Measurements from ENCODE around the gene TEK.

Gene TEK

GRCh38 chr9:27154908-27155307 lies 45.9 kb downstream of the TEK start:
- H3K27ac ChIP-seq, result no peak overlapping the region
- TF ChIP-seq EZH2 (IDR thresholded peaks at IDR 0.05), result no peak
- no peak for TF ChIP-seq POLR2AphosphoS5 (IDR thresholded peaks at IDR 0.05; ENCODE audit: borderline replicate concordance, low read depth, low read length)
- no peak for TF ChIP-seq FOXP2 (optimal IDR thresholded peaks at IDR 0.05; ENCODE audit: control extremely low read depth, extremely low read length, insufficient read depth)

GRCh38 chr9:27157097-27157496 lies 48.1 kb downstream of the TEK start:
- peak; percentile 5 for DNase-seq (ENCODE audit: low read depth, low spot score)
- Histone ChIP-seq H3K36me3 (ENCODE audit: insufficient read depth, low read length) (no peaks in the 10 kb centered on the region), H3K27ac (no peak overlapping the region), H3K9me3 (ENCODE audit: low read depth, low read length) (no peaks in the 10 kb centered on the region), H3K9ac (ENCODE audit: insufficient read length) (no peak overlapping the region), H3K4me3 (no peak overlapping the region)
- TF ChIP-seq EZH2 (IDR thresholded peaks at IDR 0.05) (no peak), POLR2AphosphoS5 (IDR thresholded peaks at IDR 0.05; ENCODE audit: borderline replicate concordance, low read depth, low read length) (no peak), FOXP2 (optimal IDR thresholded peaks at IDR 0.05; ENCODE audit: control extremely low read depth, extremely low read length, insufficient read depth) (no peak)

More at GRCh38 chr9:27154908-27155307, 45.9 kb downstream of the TEK start:
- no peak overlapping the region for H3K4me3 ChIP-seq
- no peaks in the 10 kb centered on the region for H3K9me3 ChIP-seq (ENCODE audit: low read depth, low read length)
- DNase-seq (ENCODE audit: low read depth, low spot score), result peak; percentile 2
- H3K36me3 ChIP-seq (ENCODE audit: insufficient read depth, low read length), result no peaks in the 10 kb centered on the region
- no peak overlapping the region for H3K9ac ChIP-seq (ENCODE audit: insufficient read length)

GRCh38 chr9:27157736-27158135 lies 48.7 kb downstream of the TEK start:
- Histone ChIP-seq H3K4me3 (no peak overlapping the region), H3K9ac (ENCODE audit: insufficient read length) (no peak overlapping the region), H3K27ac (no peak overlapping the region), H3K36me3 (ENCODE audit: insufficient read depth, low read length) (no peaks in the 10 kb centered on the region), H3K9me3 (ENCODE audit: low read depth, low read length) (no peaks in the 10 kb centered on the region)
- no peak for DNase-seq (ENCODE audit: low read depth, low spot score)
- TF ChIP-seq FOXP2 (optimal IDR thresholded peaks at IDR 0.05; ENCODE audit: control extremely low read depth, extremely low read length, insufficient read depth) (no peak), POLR2AphosphoS5 (IDR thresholded peaks at IDR 0.05; ENCODE audit: borderline replicate concordance, low read depth, low read length) (no peak), EZH2 (IDR thresholded peaks at IDR 0.05) (no peak)

- Histone ChIP-seq H3K9me3 (ENCODE audit: low read depth, low read length) (no peaks in the 10 kb centered on the region), H3K4me3 (no peak overlapping the region), H3K36me3 (ENCODE audit: insufficient read depth, low read length) (no peaks in the 10 kb centered on the region), H3K27ac (no peak overlapping the region), H3K9ac (ENCODE audit: insufficient read length) (no peak overlapping the region)
- DNase-seq (ENCODE audit: low read depth, low spot score), result no peak
- no peak for TF ChIP-seq POLR2AphosphoS5 (IDR thresholded peaks at IDR 0.05; ENCODE audit: borderline replicate concordance, low read depth, low read length)
- TF ChIP-seq EZH2 (IDR thresholded peaks at IDR 0.05), result no peak
- TF ChIP-seq FOXP2 (optimal IDR thresholded peaks at IDR 0.05; ENCODE audit: control extremely low read depth, extremely low read length, insufficient read depth), result no peak
Measured at GRCh38 chr9:27160636-27161035, 51.6 kb downstream of the TEK start.

- DNase-seq (ENCODE audit: low read depth, low spot score), result no peak
- Histone ChIP-seq H3K4me3 (no peak overlapping the region), H3K27ac (no peak overlapping the region), H3K9me3 (ENCODE audit: low read depth, low read length) (no peaks in the 10 kb centered on the region), H3K36me3 (ENCODE audit: insufficient read depth, low read length) (no peaks in the 10 kb centered on the region), H3K9ac (ENCODE audit: insufficient read length) (no peak overlapping the region)
- TF ChIP-seq EZH2 (IDR thresholded peaks at IDR 0.05) (no peak), POLR2AphosphoS5 (IDR thresholded peaks at IDR 0.05; ENCODE audit: borderline replicate concordance, low read depth, low read length) (no peak), FOXP2 (optimal IDR thresholded peaks at IDR 0.05; ENCODE audit: control extremely low read depth, extremely low read length, insufficient read depth) (no peak)
Measured at GRCh38 chr9:27162045-27162444, 53.0 kb downstream of the TEK start.

GRCh38 chr9:27165068-27165467 lies 56.0 kb downstream of the TEK start:
- TF ChIP-seq POLR2AphosphoS5 (IDR thresholded peaks at IDR 0.05; ENCODE audit: borderline replicate concordance, low read depth, low read length) (no peak), EZH2 (IDR thresholded peaks at IDR 0.05) (no peak), FOXP2 (optimal IDR thresholded peaks at IDR 0.05; ENCODE audit: control extremely low read depth, extremely low read length, insufficient read depth) (no peak)
- H3K36me3 ChIP-seq (ENCODE audit: insufficient read depth, low read length), result no peaks in the 10 kb centered on the region
- DNase-seq (ENCODE audit: low read depth, low spot score), result no peak
- H3K9ac ChIP-seq (ENCODE audit: insufficient read length), result no peak overlapping the region
- no peak overlapping the region for H3K4me3 ChIP-seq
- H3K27ac ChIP-seq, result no peak overlapping the region
- H3K9me3 ChIP-seq (ENCODE audit: low read depth, low read length), result no peaks in the 10 kb centered on the region

GRCh38 chr9:27165670-27166069 lies 56.6 kb downstream of the TEK start:
- Histone ChIP-seq H3K9ac (ENCODE audit: insufficient read length) (no peak overlapping the region), H3K9me3 (ENCODE audit: low read depth, low read length) (no peaks in the 10 kb centered on the region), H3K36me3 (ENCODE audit: insufficient read depth, low read length) (no peaks in the 10 kb centered on the region), H3K27ac (no peak overlapping the region), H3K4me3 (no peak overlapping the region)
- no peak for TF ChIP-seq EZH2 (IDR thresholded peaks at IDR 0.05)
- no peak for TF ChIP-seq POLR2AphosphoS5 (IDR thresholded peaks at IDR 0.05; ENCODE audit: borderline replicate concordance, low read depth, low read length)
- no peak for TF ChIP-seq FOXP2 (optimal IDR thresholded peaks at IDR 0.05; ENCODE audit: control extremely low read depth, extremely low read length, insufficient read depth)
- no peak for DNase-seq (ENCODE audit: low read depth, low spot score)

- H3K9me3 ChIP-seq (ENCODE audit: low read depth, low read length), result no peaks in the 10 kb centered on the region
- no peak overlapping the region for H3K9ac ChIP-seq (ENCODE audit: insufficient read length)
- no peak overlapping the region for H3K27ac ChIP-seq
- TF ChIP-seq POLR2AphosphoS5 (IDR thresholded peaks at IDR 0.05; ENCODE audit: borderline replicate concordance, low read depth, low read length), result no peak
- TF ChIP-seq FOXP2 (optimal IDR thresholded peaks at IDR 0.05; ENCODE audit: control extremely low read depth, extremely low read length, insufficient read depth), result no peak
- TF ChIP-seq EZH2 (IDR thresholded peaks at IDR 0.05), result no peak
- DNase-seq (ENCODE audit: low read depth, low spot score), result no peak
- H3K4me3 ChIP-seq, result no peak overlapping the region
- no peaks in the 10 kb centered on the region for H3K36me3 ChIP-seq (ENCODE audit: insufficient read depth, low read length)
Measured at GRCh38 chr9:27168496-27168895, 59.5 kb downstream of the TEK start.

- Histone ChIP-seq H3K9ac (ENCODE audit: insufficient read length) (no peak overlapping the region), H3K27ac (no peak overlapping the region), H3K4me3 (no peak overlapping the region), H3K9me3 (ENCODE audit: low read depth, low read length) (no peaks in the 10 kb centered on the region), H3K36me3 (ENCODE audit: insufficient read depth, low read length) (no peaks in the 10 kb centered on the region)
- TF ChIP-seq POLR2AphosphoS5 (IDR thresholded peaks at IDR 0.05; ENCODE audit: borderline replicate concordance, low read depth, low read length), result no peak
- TF ChIP-seq FOXP2 (optimal IDR thresholded peaks at IDR 0.05; ENCODE audit: control extremely low read depth, extremely low read length, insufficient read depth), result no peak
- TF ChIP-seq EZH2 (IDR thresholded peaks at IDR 0.05), result no peak
- DNase-seq (ENCODE audit: low read depth, low spot score), result no peak
Measured at GRCh38 chr9:27168951-27169350, 59.9 kb downstream of the TEK start.
